SK-N-SH treated with all-trans-retinoic acid at 6 μM for 48 hours (cell line): ENCODE data around the gene PTDSS2.

Source experiments
- ATAC-seq: fragments of 200-7000 bp; cut with Tn5 transposase; 3 replicates; pipeline ENCODE4 v1.9.1; 2020; ENCODE audit warnings: mild to moderate bottlenecking, moderate library complexity
- ARNTL ChIP-seq: fragments of 450-650 bp; formaldehyde crosslinking; IDR thresholded peaks from 2 replicates; pipeline ENCODE4 v1.5.0; 2020; ENCODE audit warnings: low read depth, mild to moderate bottlenecking, moderate library complexity, borderline replicate concordance
- CSDC2 ChIP-seq: fragments of 250-450 bp; sonication (Bioruptor Pico); IDR thresholded peaks from 2 replicates; pipeline ENCODE4 v1.5.0; 2020; ENCODE audit warnings: mild to moderate bottlenecking, moderate library complexity
- ESRRG ChIP-seq: fragments of 250-450 bp; sonication (Bioruptor Pico); IDR thresholded peaks from 2 replicates; pipeline ENCODE4 v1.6.1; 2021; ENCODE audit warnings: mild to moderate bottlenecking
- GLIS3 ChIP-seq: fragments of 250-450 bp; sonication (Bioruptor Pico); IDR thresholded peaks from 2 replicates; pipeline ENCODE4 v1.5.0; 2020; ENCODE audit warnings: mild to moderate bottlenecking, moderate library complexity
- ISL1 ChIP-seq: fragments of 250-450 bp; sonication (Bioruptor Pico); IDR thresholded peaks from 2 replicates; pipeline ENCODE4 v2.1.2; 2022; ENCODE audit warnings: mild to moderate bottlenecking, moderate library complexity
- OSR1 ChIP-seq: fragments of 250-450 bp; sonication (Bioruptor Pico); IDR thresholded peaks from 2 replicates; pipeline ENCODE4 v1.8.0; 2022; ENCODE audit warnings: moderate library complexity, mild to moderate bottlenecking, inconsistent platforms
- PATZ1 ChIP-seq: fragments of 250-450 bp; sonication (Bioruptor Pico); IDR thresholded peaks from 2 replicates; pipeline ENCODE4 v1.8.0; 2020; ENCODE audit warnings: mild to moderate bottlenecking, moderate library complexity, borderline replicate concordance
- POU6F1 ChIP-seq: fragments of 250-450 bp; sonication (Bioruptor Pico); IDR thresholded peaks from 2 replicates; pipeline ENCODE4 v1.8.0; 2021; ENCODE audit warnings: low read depth, mild to moderate bottlenecking, moderate library complexity, borderline replicate concordance
- RARB ChIP-seq: fragments of 250-450 bp; sonication (Bioruptor Pico); IDR thresholded peaks from 2 replicates; pipeline ENCODE4 v1.8.0; 2021; ENCODE audit warnings: mild to moderate bottlenecking, moderate library complexity
- SNAI2 ChIP-seq: fragments of 250-450 bp; sonication (Bioruptor Pico); IDR thresholded peaks from 2 replicates; pipeline ENCODE4 v1.5.0; 2020; ENCODE audit warnings: mild to moderate bottlenecking, moderate library complexity
- TCF4 ChIP-seq: fragments of 250-450 bp; sonication (Bioruptor Pico); IDR thresholded peaks from 2 replicates; pipeline ENCODE4 v1.8.0; 2021; ENCODE audit warnings: mild to moderate bottlenecking, moderate library complexity, borderline replicate concordance
- TOX ChIP-seq: fragments of 250-450 bp; sonication (Bioruptor Pico); IDR thresholded peaks from 2 replicates; pipeline ENCODE4 v1.8.0; 2021; ENCODE audit warnings: mild to moderate bottlenecking, moderate library complexity, borderline replicate concordance
- ZC3H10 ChIP-seq: fragments of 250-450 bp; sonication (Bioruptor Pico); IDR thresholded peaks from 2 replicates; pipeline ENCODE4 v1.5.1; 2021; ENCODE audit warnings: mild to moderate bottlenecking, moderate library complexity
- ZFP3 ChIP-seq: fragments of 250-450 bp; sonication (Bioruptor Pico); IDR thresholded peaks from 2 replicates; pipeline ENCODE4 v1.5.0; 2020; ENCODE audit warnings: mild to moderate bottlenecking, moderate library complexity
- ZFP30 ChIP-seq: fragments of 450-650 bp; formaldehyde crosslinking; IDR thresholded peaks from 2 replicates; pipeline ENCODE4 v1.5.0; 2022; ENCODE audit warnings: mild to moderate bottlenecking, moderate library complexity
- ZNF70 ChIP-seq: fragments of 450-650 bp; formaldehyde crosslinking; IDR thresholded peaks from 2 replicates; pipeline ENCODE4 v1.5.0; 2020; ENCODE audit warnings: mild to moderate bottlenecking, moderate library complexity
- ZNF8 ChIP-seq: fragments of 450-650 bp; formaldehyde crosslinking; IDR thresholded peaks from 2 replicates; pipeline ENCODE4 v1.5.0; 2020; ENCODE audit warnings: mild to moderate bottlenecking, moderate library complexity
- TF ChIP-seq, protein P1 (sequence below): fragments of 250-450 bp; sonication (Bioruptor Pico); IDR thresholded peaks from 2 replicates; pipeline ENCODE4 v1.5.1; 2020; ENCODE audit warnings: low read depth, mild to moderate bottlenecking, moderate library complexity

PTDSS2 gene

DNA sequence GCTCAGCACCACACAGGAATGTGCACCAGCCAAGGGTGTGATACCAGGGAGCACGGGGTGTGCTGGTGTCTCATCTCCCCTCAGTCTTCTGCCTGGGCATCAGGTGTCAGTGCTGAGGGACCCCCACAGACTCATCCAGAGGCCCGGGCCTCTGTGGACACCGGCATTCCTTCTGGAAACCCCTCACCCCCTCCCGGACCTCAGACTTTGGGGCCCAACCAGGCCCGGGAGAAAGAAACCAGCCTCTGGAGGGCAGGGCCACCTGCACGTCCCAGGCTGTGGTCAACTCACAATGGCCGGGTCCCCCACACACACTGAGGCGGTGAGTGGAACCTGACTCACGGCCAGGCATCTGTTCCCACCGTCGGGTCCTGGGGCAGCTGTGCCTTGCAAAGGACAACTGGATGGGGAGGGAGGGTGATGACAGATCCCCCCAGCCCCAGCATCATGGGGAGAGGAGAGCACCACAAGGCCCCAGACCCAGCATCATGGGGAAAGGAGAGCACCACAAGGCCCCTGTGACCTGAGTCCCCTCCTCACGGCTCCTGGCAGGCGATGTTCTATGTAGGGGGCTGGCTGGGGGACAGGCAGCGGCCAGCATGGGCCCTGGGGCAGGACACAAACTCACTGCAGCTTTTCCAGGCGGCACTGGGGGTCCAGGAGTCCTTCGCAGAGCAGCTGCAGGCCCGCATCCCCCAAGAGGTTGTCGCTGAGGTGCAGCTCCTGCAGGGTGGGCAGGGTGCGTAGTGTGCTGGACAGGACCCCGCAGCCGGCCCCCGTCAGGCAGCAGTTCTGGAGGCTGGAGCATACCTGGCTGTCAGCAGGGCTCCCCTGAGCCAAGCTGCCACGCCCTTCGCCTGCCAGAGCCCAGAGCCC is 49.4 kb downstream of the PTDSS2 start:
- ATAC-seq: no peak
- no peak for TF ChIP-seq ZNF70 (CRISPR knock-in tag)
- no peak for TF ChIP-seq SNAI2 (CRISPR knock-in tag)
- TF ChIP-seq ARNTL (CRISPR knock-in tag): no peak

DNA sequence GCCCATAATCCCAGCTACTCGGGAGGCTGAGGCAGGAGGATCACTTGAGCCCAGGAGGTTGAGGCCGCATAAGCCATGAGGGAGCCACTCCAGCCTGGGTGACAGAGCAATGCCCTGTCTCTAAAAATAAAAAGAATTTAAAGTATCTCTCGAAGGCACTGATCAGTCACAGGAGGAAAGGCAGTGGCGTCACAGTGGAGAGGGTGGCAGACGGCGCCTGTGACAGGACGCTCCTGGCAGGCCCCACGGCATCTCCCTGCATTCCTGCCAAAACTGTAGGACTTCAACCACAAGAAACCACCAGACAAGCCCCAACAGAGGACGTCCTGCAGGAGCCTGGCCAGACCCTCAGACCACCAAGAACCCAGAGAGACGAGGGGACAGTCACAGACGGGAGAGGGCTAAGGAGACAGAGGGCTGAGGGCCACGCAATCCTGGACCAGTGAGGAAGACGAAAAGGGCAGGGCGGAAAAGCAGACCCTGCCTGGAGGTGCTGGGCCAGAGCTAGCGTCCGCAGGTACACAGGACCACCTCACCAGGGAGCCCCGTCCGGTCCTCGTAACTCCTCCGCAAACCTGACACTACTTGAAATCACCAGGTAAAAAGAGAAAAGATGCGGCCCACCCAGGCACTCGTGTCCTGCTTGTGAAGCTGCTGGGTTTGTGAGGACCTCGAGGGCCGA is 51.1 kb downstream of the PTDSS2 start:
- no peak for ATAC-seq
- no peak for TF ChIP-seq GLIS3 (CRISPR knock-in tag)
- TF ChIP-seq ZFP3: no peak
- TF ChIP-seq ARNTL (CRISPR knock-in tag): no peak
- TF ChIP-seq TOX: no peak
- TF ChIP-seq POU6F1 (CRISPR knock-in tag): no peak
- no peak for TF ChIP-seq ZNF8
- no peak for TF ChIP-seq TCF4 (CRISPR knock-in tag)
- TF ChIP-seq ZC3H10 (CRISPR knock-in tag): no peak
- TF ChIP-seq, protein P1, sequence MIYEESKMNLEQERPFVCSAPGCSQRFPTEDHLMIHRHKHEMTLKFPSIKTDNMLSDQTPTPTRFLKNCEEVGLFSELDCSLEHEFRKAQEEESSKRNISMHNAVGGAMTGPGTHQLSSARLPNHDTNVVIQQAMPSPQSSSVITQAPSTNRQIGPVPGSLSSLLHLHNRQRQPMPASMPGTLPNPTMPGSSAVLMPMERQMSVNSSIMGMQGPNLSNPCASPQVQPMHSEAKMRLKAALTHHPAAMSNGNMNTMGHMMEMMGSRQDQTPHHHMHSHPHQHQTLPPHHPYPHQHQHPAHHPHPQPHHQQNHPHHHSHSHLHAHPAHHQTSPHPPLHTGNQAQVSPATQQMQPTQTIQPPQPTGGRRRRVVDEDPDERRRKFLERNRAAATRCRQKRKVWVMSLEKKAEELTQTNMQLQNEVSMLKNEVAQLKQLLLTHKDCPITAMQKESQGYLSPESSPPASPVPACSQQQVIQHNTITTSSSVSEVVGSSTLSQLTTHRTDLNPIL (CRISPR knock-in tag): no peak
- no peak for TF ChIP-seq OSR1
- TF ChIP-seq SNAI2 (CRISPR knock-in tag): no peak
- TF ChIP-seq ISL1: no peak
- no peak for TF ChIP-seq CSDC2 (CRISPR knock-in tag)
- no peak for TF ChIP-seq RARB (CRISPR knock-in tag)
- TF ChIP-seq PATZ1: no peak
- no peak for TF ChIP-seq ZNF70 (CRISPR knock-in tag)
- no peak for TF ChIP-seq ZFP30 (CRISPR knock-in tag)
- TF ChIP-seq ESRRG (CRISPR knock-in tag): no peak

GRCh38 chr11:501683-502287 is 51.7 kb downstream of the PTDSS2 start:
- no peak for ATAC-seq

More at GRCh38 chr11:501683-502287, 51.7 kb downstream of the PTDSS2 start:
- no peak for TF ChIP-seq ZNF70 (CRISPR knock-in tag)
- TF ChIP-seq PATZ1: no peak
- no peak for TF ChIP-seq GLIS3 (CRISPR knock-in tag)
- TF ChIP-seq ZNF8: no peak
- TF ChIP-seq ISL1: no peak
- TF ChIP-seq ARNTL (CRISPR knock-in tag): no peak
